IMR-90 (cell line): Measurements from ENCODE around the gene PCNP. TPM values are rescaled to one million over a fixed set of nuclear protein-coding genes. Genes with fewer than 3 reads are reported as not detected.

Experiments
- ATAC-seq: fragments of 200-7000 bp; cut with Tn5 transposase; 2 replicates; pipeline ENCODE4 v1.9.1; 2020; ENCODE audit warnings: low read depth, mild to moderate bottlenecking, moderate library complexity
- BruUV-seq: library from RNA; stranded (reverse); fragments of 400-500 nt; replicated peaks from 2 replicates; lab custom pipeline; 2021; lab: Mats Ljungman, UMichigan
- CTCF ChIA-PET: fragments of 300-600 bp; formaldehyde crosslinking; extraction: SDS; loops from one replicate; lab custom pipeline; 2021; ENCODE audit warnings: antibody characterized with exemption; lab: Yijun Ruan, JAX
- POLR2A ChIA-PET: fragments of 300-600 bp; sonication (Branson Sonifier 250); formaldehyde crosslinking; loops from one replicate; lab custom pipeline; 2022; ENCODE audit warnings: antibody characterized with exemption; ENCODE audit not compliant: unreplicated experiment; lab: Charles Lee
- DNase-seq: peaks from one replicate; pipeline ENCODE4 v3.0.0; 2013
- H2AFZ ChIP-seq: replicated peaks from 2 replicates; pipeline ENCODE3; 2013; ENCODE audit warnings: low read length, mild to moderate bottlenecking; ENCODE audit not compliant: poor library complexity
- H2AK5ac ChIP-seq: 2 replicates; pipeline ENCODE4 v1.6.1; 2013; ENCODE audit warnings: low read depth, low read length, inconsistent platforms
- H2AK9ac ChIP-seq: replicated peaks from 2 replicates; pipeline ENCODE3; 2013; ENCODE audit warnings: mild to moderate bottlenecking, low read depth, low read length, moderate library complexity; ENCODE audit not compliant: poor library complexity
- H2BK120ac ChIP-seq: 2 replicates; pipeline ENCODE4 v1.6.1; 2013; ENCODE audit warnings: low read depth, low read length, inconsistent platforms
- H2BK15ac ChIP-seq: 3 replicates; pipeline ENCODE4 v1.6.1; 2013; ENCODE audit warnings: low read depth, low read length, inconsistent platforms
- H2BK20ac ChIP-seq: 2 replicates; pipeline ENCODE4 v1.6.1; 2013; ENCODE audit warnings: low read depth, mild to moderate bottlenecking, inconsistent platforms, low read length, moderate library complexity
- H2BK5ac ChIP-seq: 2 replicates; pipeline ENCODE4 v1.6.1; 2013; ENCODE audit warnings: mild to moderate bottlenecking, low read depth, low read length, inconsistent platforms; ENCODE audit not compliant: poor library complexity, severe bottlenecking
- H3K14ac ChIP-seq: replicated peaks from 2 replicates; pipeline ENCODE4 v1.6.1; 2013; ENCODE audit warnings: low read depth, low read length, inconsistent platforms
- H3K18ac ChIP-seq: 2 replicates; pipeline ENCODE4 v1.6.1; 2013; ENCODE audit warnings: low read depth, low read length, control low read depth
- H3K23ac ChIP-seq: 2 replicates; pipeline ENCODE4 v1.6.1; 2013; ENCODE audit warnings: low read depth, low read length, inconsistent platforms
- H3K27ac ChIP-seq: 2 replicates; pipeline ENCODE4 v1.5.1; 2013; ENCODE audit warnings: mild to moderate bottlenecking, control low read depth, low read length; ENCODE audit not compliant: insufficient read depth
- H3K27me3 ChIP-seq: 2 replicates; pipeline ENCODE4 v1.6.1; 2013; ENCODE audit warnings: low read length; ENCODE audit not compliant: control insufficient read depth, insufficient read depth
- H3K36me3 ChIP-seq: 2 replicates; pipeline ENCODE4 v1.6.1; 2013; ENCODE audit warnings: low read length, mixed read lengths; ENCODE audit not compliant: control insufficient read depth, insufficient read depth
- H3K4ac ChIP-seq: 2 replicates; pipeline ENCODE4 v1.6.1; 2013; ENCODE audit warnings: low read depth, low read length, inconsistent platforms
- H3K4me1 ChIP-seq: 2 replicates; pipeline ENCODE4 v1.6.1; 2013; ENCODE audit warnings: low read length, mixed read lengths; ENCODE audit not compliant: control insufficient read depth, insufficient read depth
- H3K4me2 ChIP-seq: 2 replicates; pipeline ENCODE4 v1.6.1; 2013; ENCODE audit warnings: low read depth, mild to moderate bottlenecking, control low read depth, low read length, moderate library complexity
- H3K4me3 ChIP-seq: 2 replicates; pipeline ENCODE4 v1.5.1; 2013; ENCODE audit warnings: low read depth, mild to moderate bottlenecking, control low read depth, low read length, moderate library complexity; ENCODE audit not compliant: insufficient read depth
- H3K56ac ChIP-seq: 2 replicates; pipeline ENCODE4 v1.6.1; 2013; ENCODE audit warnings: low read length, inconsistent platforms; ENCODE audit not compliant: insufficient read depth; ENCODE audit errors: extremely low read depth
- H3K79me1 ChIP-seq, 2 experiments: 2 replicates each; pipeline ENCODE4 v1.6.1; 2013; ENCODE audit warnings: low read length in 2 of 2, inconsistent platforms in 1 of 2, low read depth in 1 of 2
- H3K9ac ChIP-seq: 2 replicates; pipeline ENCODE4 v1.6.1; 2013; ENCODE audit warnings: low read depth, low read length, control low read depth
- H3K9me1 ChIP-seq: 2 replicates; pipeline ENCODE4 v1.6.1; 2013; ENCODE audit warnings: low read length, inconsistent platforms; ENCODE audit not compliant: insufficient read depth
- H3K9me3 ChIP-seq: 2 replicates; pipeline ENCODE4 v1.6.1; 2013; ENCODE audit warnings: low read length; ENCODE audit not compliant: control insufficient read depth, insufficient read depth
- H4K20me1 ChIP-seq: 2 replicates; pipeline ENCODE4 v1.6.1; 2013; ENCODE audit warnings: low read length, inconsistent platforms; ENCODE audit not compliant: insufficient read depth
- H4K5ac ChIP-seq: 2 replicates; pipeline ENCODE4 v1.6.1; 2013; ENCODE audit warnings: mild to moderate bottlenecking, low read depth, low read length, control low read depth
- H4K8ac ChIP-seq, 2 experiments: 2 replicates each; pipeline ENCODE4 v1.6.1; 2013; ENCODE audit warnings: low read depth in 2 of 2, low read length in 2 of 2, control low read depth in 1 of 2, inconsistent platforms in 1 of 2
- H4K91ac ChIP-seq: 2 replicates; pipeline ENCODE4 v1.6.1; 2013; ENCODE audit warnings: low read depth, low read length, inconsistent platforms; ENCODE audit not compliant: insufficient read depth
- BHLHE40 ChIP-seq: fragments of 150-350 bp; IDR thresholded peaks from 2 replicates; pipeline ENCODE4 v1.6.1; 2016; ENCODE audit warnings: mild to moderate bottlenecking, low read depth, low read length
- CEBPB ChIP-seq: IDR thresholded peaks from 2 replicates; pipeline ENCODE4 v1.6.1; 2012; ENCODE audit warnings: low read depth, low read length, improper control_type of control experiment
- CHD1 ChIP-seq: IDR thresholded peaks from 2 replicates; pipeline ENCODE4 v1.6.1; 2012; ENCODE audit warnings: low read depth, low read length, improper control_type of control experiment
- CTCF ChIP-seq: conservative IDR thresholded peaks from 2 replicates; pipeline ENCODE4 v1.5.1; 2012; ENCODE audit warnings: mild to moderate bottlenecking, low read depth, low read length, improper control_type of control experiment
- ELK1 ChIP-seq: fragments of 150-350 bp; IDR thresholded peaks from 2 replicates; pipeline ENCODE4 v1.6.1; 2016; ENCODE audit warnings: low read depth, mild to moderate bottlenecking, low read length, moderate library complexity, borderline replicate concordance
- FOS ChIP-seq: fragments of 150-350 bp; IDR thresholded peaks from 2 replicates; pipeline ENCODE4 v1.6.1; 2016; ENCODE audit warnings: low read depth, low read length
- MAFK ChIP-seq: IDR thresholded peaks from 2 replicates; pipeline ENCODE4 v1.6.1; 2012; ENCODE audit warnings: low read depth, low read length, improper control_type of control experiment
- MAZ ChIP-seq: IDR thresholded peaks from 2 replicates; pipeline ENCODE4 v1.6.1; 2012; ENCODE audit warnings: low read depth, mild to moderate bottlenecking, low read length, improper control_type of control experiment, moderate library complexity, borderline replicate concordance
- MXI1 ChIP-seq: IDR thresholded peaks from 2 replicates; pipeline ENCODE4 v1.6.1; 2012; ENCODE audit warnings: low read depth, mild to moderate bottlenecking, low read length, moderate library complexity, borderline replicate concordance
- NFE2L2 ChIP-seq: fragments of 150-350 bp; IDR thresholded peaks from 2 replicates; pipeline ENCODE4 v1.6.1; 2016; ENCODE audit warnings: low read depth, mild to moderate bottlenecking, low read length
- POLR2A ChIP-seq: IDR thresholded peaks from 2 replicates; pipeline ENCODE4 v1.6.1; 2012; ENCODE audit warnings: mild to moderate bottlenecking, low read depth, low read length
- RAD21 ChIP-seq: IDR thresholded peaks from 2 replicates; pipeline ENCODE4 v1.6.1; 2012; ENCODE audit warnings: low read length, improper control_type of control experiment
- RCOR1 ChIP-seq: IDR thresholded peaks from 2 replicates; pipeline ENCODE4 v1.6.1; 2012; ENCODE audit warnings: mild to moderate bottlenecking, low read length, improper control_type of control experiment; ENCODE audit not compliant: insufficient replicate concordance
- RFX5 ChIP-seq: IDR thresholded peaks from 2 replicates; pipeline ENCODE4 v1.8.0; 2012; ENCODE audit warnings: low read depth, mild to moderate bottlenecking, low read length, moderate library complexity
- SMC3 ChIP-seq: fragments of 150-350 bp; IDR thresholded peaks from 2 replicates; pipeline ENCODE4 v1.6.1; 2016; ENCODE audit warnings: low read depth, mild to moderate bottlenecking, antibody characterized with exemption, low read length, moderate library complexity
- WGBS, 2 experiments: methylation state at CpG; one replicate each; pipeline versions ENCODE4 v1.1.5 to v1.1.7; 2013; ENCODE audit warnings: missing lambda C conversion rate in 2 of 2; ENCODE audit not compliant: insufficient read length in 1 of 2; ENCODE audit errors: extremely low coverage in 2 of 2; 5-methylcytosine and 5-hydroxymethylcytosine counted together
- dilution Hi-C: fragments of 300-500 bp; cut with HindIII; formaldehyde crosslinking; loops from one replicate; pipeline ENCODE4 v1.14.3; 2018; ENCODE audit warnings: low sequenced_read_pairs; ENCODE audit not compliant: unreplicated experiment
- in situ Hi-C: fragments of 300-500 bp; cut with MboI; formaldehyde crosslinking; loops from 3 replicates; pipeline ENCODE4 v1.14.3; 2019; ENCODE audit warnings: low sequenced_read_pairs, inconsistent platforms, mixed read lengths
- intact Hi-C: fragments of 100-400 bp; cut with micrococcal nuclease; formaldehyde crosslinking; loops from 2 replicates; pipeline ENCODE4 v1.10.0; 2022
- polyA plus RNA-seq, 3 experiments: library from polyadenylated mRNA; depleted of rRNA; stranded (reverse); fragments of >200 nt; gene quantifications; 2 replicates each; pipeline ENCODE4 v1.2.3, GENCODE V29; 2012; ENCODE audit warnings: low replicate concordance in 1 of 3
- total RNA-seq: library from RNA; depleted of rRNA; stranded (reverse); fragments of >200 nt; gene quantifications from 2 replicates; pipeline ENCODE4 v1.2.3, GENCODE V29; 2012
- TF ChIP-seq, protein P1 (sequence below): fragments of 150-350 bp; IDR thresholded peaks from 2 replicates; pipeline ENCODE4 v1.6.1; 2017; ENCODE audit warnings: mild to moderate bottlenecking, antibody characterized with exemption, low read length, low read depth

PCNP gene
- total and polyA plus RNA-seq, 2 of the 4 experiments (the other 2 are of a cell fraction), result 34.6 to 53.2 TPM

GRCh38 chr3:101544161-101544850, 29.7 kb upstream of the PCNP start:
- Histone ChIP-seq H3K9me3 (no peaks in the 10 kb centered on the region), H3K27me3 (peaks cover 2% of the 10 kb centered on the region; the same call in 1 of the 2 replicates), H3K4me3 (no peak overlapping the region), H3K14ac (no peak overlapping the region), H3K9me1 (no peaks in the 10 kb centered on the region), H4K8ac (no peak overlapping the region), H2AFZ (no peak overlapping the region), H4K91ac (no peak overlapping the region), H3K23ac (no peak overlapping the region), H4K20me1 (no peaks in the 10 kb centered on the region), H2BK20ac (no peak overlapping the region), H2BK120ac (no peak overlapping the region), H2AK5ac (no peak overlapping the region), H2AK9ac (no peak overlapping the region), H2BK5ac (no peak overlapping the region), H3K79me1 (no peaks in the 10 kb centered on the region), H3K36me3 (no peaks in the 10 kb centered on the region), H3K56ac (no peak overlapping the region), H3K27ac (no peak overlapping the region), H3K9ac (no peak overlapping the region), H3K4ac (no peak overlapping the region), H3K4me2 (no peak overlapping the region), H3K4me1 (no peaks in the 10 kb centered on the region), H3K18ac (no peak overlapping the region), H4K5ac (no peak overlapping the region), H2BK15ac (no peak overlapping the region)
- TF ChIP-seq CEBPB, result no peak
- TF ChIP-seq FOS, result no peak
- no peak for TF ChIP-seq RCOR1
- TF ChIP-seq RFX5, result no peak
- TF ChIP-seq MAFK, result no peak
- no peak for TF ChIP-seq NFE2L2
- TF ChIP-seq MAZ, result no peak
- no peak for TF ChIP-seq CHD1
- no peak for TF ChIP-seq RAD21
- TF ChIP-seq, protein P1, sequence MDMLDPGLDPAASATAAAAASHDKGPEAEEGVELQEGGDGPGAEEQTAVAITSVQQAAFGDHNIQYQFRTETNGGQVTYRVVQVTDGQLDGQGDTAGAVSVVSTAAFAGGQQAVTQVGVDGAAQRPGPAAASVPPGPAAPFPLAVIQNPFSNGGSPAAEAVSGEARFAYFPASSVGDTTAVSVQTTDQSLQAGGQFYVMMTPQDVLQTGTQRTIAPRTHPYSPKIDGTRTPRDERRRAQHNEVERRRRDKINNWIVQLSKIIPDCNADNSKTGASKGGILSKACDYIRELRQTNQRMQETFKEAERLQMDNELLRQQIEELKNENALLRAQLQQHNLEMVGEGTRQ, result no peak
- TF ChIP-seq ELK1, result no peak
- no peak for TF ChIP-seq CTCF
- no peak for TF ChIP-seq MXI1
- no peak for TF ChIP-seq BHLHE40
- no peak for TF ChIP-seq SMC3
- no peak for TF ChIP-seq POLR2A
- CTCF ChIA-PET, result no interaction called here
- intact Hi-C loops, result no loop called here
- in situ Hi-C loops, result no loop called here
- POLR2A ChIA-PET, result no interaction called here
- BruUV-seq, result no TSS peak
- dilution Hi-C loops, result no loop called here
- ATAC-seq (no peak), DNase-seq (no peak)
- no CpG with 5 or more reads among the region's 1 CpG for WGBS, 2 experiments
